ENCODE results near the gene PALLD. TPM values are rescaled to one million over a fixed set of nuclear protein-coding genes. Genes with fewer than 3 reads are reported as not detected.

The PALLD gene
- total and polyA plus RNA-seq, 12 donors: 30.3 to 203 (median 90.5) TPM

DNA sequence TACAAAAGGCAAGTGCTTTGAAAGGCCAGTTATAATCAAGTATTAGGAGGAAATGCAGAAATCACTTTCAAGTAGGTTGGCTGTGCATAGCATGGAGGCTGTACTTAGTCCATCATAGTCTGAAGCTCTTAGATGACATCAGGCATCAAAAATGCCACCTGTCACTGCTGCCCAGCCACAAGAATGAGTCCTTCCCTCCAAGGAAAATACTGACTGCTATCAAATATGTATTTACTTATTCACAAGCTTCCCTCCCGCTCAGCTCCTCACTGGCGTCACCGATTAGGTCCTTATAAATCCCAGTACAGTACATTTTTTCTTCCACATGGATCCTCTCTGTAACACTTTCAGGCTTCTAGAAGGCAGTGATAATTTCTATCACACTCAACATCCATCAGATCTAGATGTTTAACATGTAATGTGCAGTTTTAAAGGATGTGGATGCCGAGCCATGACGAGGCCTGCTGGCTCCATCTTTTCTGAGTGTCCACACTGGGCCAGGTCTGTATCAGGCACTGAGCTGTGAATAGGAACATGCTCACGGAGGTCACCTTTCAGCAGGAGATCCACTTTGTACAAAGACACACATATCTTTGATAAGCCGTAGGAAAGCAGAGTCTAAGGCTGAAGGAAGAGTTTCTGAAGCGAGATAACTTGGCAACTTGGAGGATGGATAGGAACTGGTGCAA lies 121.9 kb downstream of the PALLD start:
- peaks cover 3% of the 10 kb centered on the region for H3K27me3 ChIP-seq
- H3K36me3 ChIP-seq (replicated peaks in 1 of 2): no peaks in the 10 kb centered on the region
- WGBS, 4 donors: 89 to 94% (median 91%) methylated on average over 8 of the region's 8 CpGs
- H3K4me3 ChIP-seq: no peak overlapping the region
- no peaks in the 10 kb centered on the region for H3K4me1 ChIP-seq (replicated peaks in 1 of 2)
- intact Hi-C loops (cut with DNase I): no loop called here
- H3K9me3 ChIP-seq (replicated peaks in 1 of 3): no peaks in the 10 kb centered on the region
- H3K27ac ChIP-seq: no peak overlapping the region
- TF ChIP-seq POLR2A (IDR thresholded peaks at IDR 0.05) (no peak), CTCF (IDR thresholded peaks at IDR 0.05) (no peak)
- no peak for DNase-seq

DNA sequence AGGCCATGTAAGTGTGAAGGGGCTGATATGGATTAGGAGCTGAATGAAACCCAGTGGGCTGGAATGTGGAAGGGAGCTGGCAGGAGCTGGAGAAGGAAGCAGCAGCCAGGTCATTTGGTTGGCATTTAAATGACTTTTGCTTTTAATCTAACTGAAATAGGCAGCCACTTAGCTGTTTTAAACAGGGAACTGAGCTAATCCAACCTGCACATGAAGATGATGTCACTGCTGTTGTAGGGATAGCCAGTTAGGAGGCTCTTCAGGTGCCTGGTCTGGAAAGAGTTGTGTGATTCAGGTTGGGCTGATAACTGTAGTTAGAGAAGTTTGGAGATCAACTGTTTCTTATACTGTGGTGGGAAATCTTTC lies 122.4 kb downstream of the PALLD start:
- no peak overlapping the region for H3K27ac ChIP-seq
- H3K9me3 ChIP-seq (replicated peaks in 1 of 3): no peaks in the 10 kb centered on the region
- no peak for DNase-seq
- no peak for TF ChIP-seq CTCF (IDR thresholded peaks at IDR 0.05)
- no peak for TF ChIP-seq POLR2A (IDR thresholded peaks at IDR 0.05)
- intact Hi-C loops (cut with DNase I): no loop called here
- H3K27me3 ChIP-seq: peaks cover 3% of the 10 kb centered on the region
- H3K4me1 ChIP-seq (replicated peaks in 1 of 2): no peaks in the 10 kb centered on the region
- no peaks in the 10 kb centered on the region for H3K36me3 ChIP-seq (replicated peaks in 1 of 2)
- H3K4me3 ChIP-seq: no peak overlapping the region

DNA sequence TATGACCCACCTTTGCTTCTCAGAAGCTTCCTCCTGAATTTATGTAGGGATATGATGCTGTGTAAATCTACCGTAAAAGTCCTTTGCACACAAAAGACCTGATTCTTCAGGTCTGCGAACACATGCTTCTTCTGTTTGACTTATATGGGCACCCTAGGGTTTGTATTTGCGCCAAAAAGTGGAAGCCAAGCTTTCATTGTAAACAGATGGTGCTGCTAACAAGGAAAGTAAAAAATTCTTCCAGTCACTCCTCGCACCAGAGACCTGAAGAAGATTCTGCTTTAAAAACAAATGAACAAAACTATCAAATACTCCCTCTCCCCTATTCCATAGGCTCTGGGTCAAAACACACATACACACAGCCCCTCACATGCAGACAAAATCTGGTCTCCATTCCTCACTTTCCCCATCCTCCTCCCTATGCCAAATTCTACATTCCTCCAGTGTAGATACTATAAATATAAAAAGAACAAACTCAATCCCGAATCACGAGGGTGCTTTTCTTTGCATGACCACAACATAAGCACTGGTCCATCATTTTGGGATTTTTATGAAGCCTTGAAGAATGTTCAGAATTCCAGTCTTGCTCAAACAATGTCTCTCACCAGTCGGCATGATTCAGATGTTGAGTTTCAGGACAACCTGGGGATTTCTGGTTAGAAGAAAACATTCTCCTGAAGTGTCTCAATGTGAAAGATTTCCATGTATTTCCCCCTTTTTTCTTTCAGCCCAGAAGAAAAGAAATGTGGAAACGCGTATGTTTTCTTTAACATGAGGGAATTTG lies 125.1 kb downstream of the PALLD start:
- no peak for TF ChIP-seq POLR2A (IDR thresholded peaks at IDR 0.05)
- TF ChIP-seq CTCF (IDR thresholded peaks at IDR 0.05): no peak
- intact Hi-C loops (cut with DNase I): no loop called here
- WGBS, 4 donors: 80 to 87% (median 84%) methylated on average over 9 of the region's 9 CpGs
- Histone ChIP-seq H3K27me3 (peaks cover 3% of the 10 kb centered on the region), H3K4me1 (replicated peaks in 1 of 2) (no peaks in the 10 kb centered on the region), H3K9me3 (replicated peaks in 1 of 3) (no peaks in the 10 kb centered on the region), H3K27ac (no peak overlapping the region), H3K4me3 (no peak overlapping the region), H3K36me3 (replicated peaks in 1 of 2) (no peaks in the 10 kb centered on the region)
- no peak for DNase-seq

DNA sequence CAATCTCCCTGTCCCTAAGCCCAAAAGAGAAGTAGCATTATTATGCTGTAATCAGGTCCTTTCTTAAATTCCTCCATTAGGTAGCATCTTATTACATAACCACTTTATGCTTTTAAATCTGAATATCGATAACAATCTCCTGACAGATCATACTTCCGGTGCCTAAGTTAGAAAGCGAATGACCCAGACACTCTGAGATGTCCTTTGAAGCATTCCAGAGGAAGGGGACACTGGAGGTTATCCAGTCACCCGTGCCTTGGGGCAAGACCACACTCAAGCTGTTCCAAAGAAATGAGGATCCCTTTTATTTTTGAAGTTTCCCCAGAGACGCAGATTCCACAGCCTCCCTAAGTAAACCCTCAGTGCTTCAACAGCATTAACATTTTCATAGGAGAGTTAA lies 125.7 kb downstream of the PALLD start:
- no peak overlapping the region for H3K4me3 ChIP-seq

More for the DNA sequence above, 125.7 kb downstream of the PALLD start:
- H3K36me3 ChIP-seq (replicated peaks in 1 of 2): no peaks in the 10 kb centered on the region
- TF ChIP-seq CTCF (IDR thresholded peaks at IDR 0.05) (no peak), POLR2A (IDR thresholded peaks at IDR 0.05) (no peak)
- no peaks in the 10 kb centered on the region for H3K4me1 ChIP-seq (replicated peaks in 1 of 2)
- intact Hi-C loops (cut with DNase I): no loop called here
- no peaks in the 10 kb centered on the region for H3K9me3 ChIP-seq (replicated peaks in 1 of 3)
- 73 to 78% (median 76%) methylated on average over 5 of the region's 5 CpGs for WGBS, 4 donors
- DNase-seq: no peak
- peaks cover 3% of the 10 kb centered on the region for H3K27me3 ChIP-seq
- no peak overlapping the region for H3K27ac ChIP-seq
